C1 segment of cervical spinal cord (tissue), 14 donors: ENCODE data around the gene SIGLEC6.

Experiments
- DNase-seq, 14 donors: peaks; one replicate each; lab custom pipeline; 2025; lab: John Stamatoyannopoulos, UW

The SIGLEC6 gene

DNA sequence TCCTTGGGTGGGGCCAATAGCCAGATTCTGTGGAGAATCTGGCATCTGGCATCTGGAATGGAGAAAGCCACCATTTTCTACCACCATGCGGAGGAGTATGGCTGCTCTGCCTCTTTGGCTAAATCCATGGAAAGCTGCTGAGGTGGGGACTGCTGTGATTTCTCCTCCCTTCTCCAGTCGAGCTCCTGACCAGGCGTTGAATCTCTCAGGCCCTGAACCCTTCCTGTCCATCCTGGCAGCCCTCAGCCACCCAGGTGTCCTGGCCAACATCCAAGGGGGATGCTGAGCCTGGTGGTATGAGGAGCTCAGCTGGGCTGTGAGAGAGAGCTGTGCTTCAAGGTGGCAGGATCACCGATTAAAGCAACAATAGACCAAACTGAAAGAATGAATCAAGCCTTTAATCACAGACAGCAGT, 17.4 kb upstream of the SIGLEC6 start:
- DNase-seq: no peak

DNA sequence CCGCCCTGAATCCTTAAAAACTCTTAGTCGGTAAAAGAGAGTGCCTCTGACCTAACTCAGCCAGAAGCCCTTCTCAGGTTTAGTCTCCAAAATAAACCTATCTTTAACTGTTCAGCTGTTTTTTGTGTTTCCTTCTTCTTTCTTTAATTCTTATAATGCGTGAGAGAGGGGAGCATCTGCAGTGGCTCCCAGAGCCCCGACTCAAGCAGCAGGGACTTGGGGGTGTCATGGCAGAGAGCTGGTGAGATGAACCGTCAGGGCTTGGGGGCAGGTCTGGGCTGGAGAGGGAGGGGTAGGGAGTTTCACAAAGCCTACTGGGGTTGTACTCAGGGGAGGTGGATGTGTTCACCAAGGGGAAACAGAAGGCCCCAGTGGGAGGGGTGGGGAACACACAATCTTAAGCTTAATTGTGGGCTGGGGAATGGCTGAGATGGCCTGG, 16.8 kb upstream of the SIGLEC6 start:
- no peak for DNase-seq

DNA sequence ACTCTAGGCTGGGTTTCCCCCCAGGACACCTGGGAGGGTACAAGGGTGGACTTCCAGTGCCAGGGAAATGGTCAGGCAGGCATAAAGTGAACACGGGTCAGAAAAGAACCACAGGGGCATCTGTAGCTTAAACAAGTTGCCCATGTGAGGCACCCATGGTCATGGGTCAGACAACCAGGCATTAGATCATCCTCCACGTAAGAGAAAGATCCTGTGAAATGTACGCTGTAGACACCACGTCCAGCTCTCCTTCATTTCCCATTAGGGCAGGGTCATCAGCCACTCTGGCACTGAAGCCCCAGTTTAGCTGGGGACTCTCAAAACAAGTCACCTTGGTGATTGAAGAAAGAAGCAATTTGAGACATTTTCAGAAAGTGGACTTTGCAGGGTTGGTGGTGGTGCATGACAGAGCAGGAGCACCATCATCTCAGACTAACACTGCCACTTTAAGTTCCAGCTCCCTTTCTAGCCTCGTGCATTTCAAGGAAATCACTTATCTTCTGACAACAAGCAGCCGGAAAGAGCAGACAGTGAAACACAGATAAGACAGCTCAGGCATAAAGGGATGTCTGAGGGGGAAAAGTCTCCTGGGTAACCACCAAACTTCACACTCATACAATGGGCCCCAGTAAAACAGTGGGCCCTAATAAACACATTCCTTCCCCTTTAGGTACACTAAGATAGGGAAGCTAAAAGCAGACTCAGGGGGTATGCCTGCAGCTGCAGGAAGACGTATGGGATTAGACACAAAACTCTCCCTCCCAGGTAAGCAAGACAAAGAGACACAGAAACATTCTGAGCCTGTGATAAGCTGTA, 16.1 kb upstream of the SIGLEC6 start:
- DNase-seq: no peak

DNA sequence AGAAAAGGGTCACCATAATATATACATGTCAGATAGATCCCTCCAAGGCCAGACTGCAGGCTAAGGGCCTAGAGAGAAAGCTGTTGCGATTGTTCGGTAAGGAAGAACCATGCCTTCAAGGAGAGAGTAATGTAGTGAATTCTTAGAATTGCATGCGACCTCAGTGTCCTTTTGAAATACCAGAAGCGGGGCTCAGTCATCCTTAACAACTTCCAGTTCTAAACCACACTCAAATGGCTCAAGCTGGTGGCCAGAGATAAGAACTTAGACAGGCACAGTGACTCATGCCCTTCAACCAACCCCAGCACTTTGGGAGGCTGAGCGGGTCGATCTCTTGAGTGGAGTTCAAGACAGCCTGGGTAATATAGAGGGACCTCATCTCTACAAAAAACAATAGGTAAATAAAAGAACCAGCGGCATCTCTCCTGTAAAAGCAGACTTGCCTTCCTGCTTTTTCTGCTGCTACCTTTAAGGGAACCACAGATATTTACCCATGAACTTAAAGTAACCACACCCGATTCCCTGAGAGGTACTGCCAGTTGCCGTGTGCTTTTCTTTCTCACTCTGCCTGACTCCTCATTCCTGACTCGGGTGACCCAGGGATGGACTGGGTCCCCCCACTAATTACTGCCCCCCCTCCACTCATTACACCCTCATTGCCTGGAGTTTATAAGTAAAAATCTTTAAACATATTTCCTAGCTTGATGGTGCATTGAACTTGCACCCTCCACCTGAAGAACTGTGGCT, 15.4 kb upstream of the SIGLEC6 start:
- DNase-seq: no peak

DNA sequence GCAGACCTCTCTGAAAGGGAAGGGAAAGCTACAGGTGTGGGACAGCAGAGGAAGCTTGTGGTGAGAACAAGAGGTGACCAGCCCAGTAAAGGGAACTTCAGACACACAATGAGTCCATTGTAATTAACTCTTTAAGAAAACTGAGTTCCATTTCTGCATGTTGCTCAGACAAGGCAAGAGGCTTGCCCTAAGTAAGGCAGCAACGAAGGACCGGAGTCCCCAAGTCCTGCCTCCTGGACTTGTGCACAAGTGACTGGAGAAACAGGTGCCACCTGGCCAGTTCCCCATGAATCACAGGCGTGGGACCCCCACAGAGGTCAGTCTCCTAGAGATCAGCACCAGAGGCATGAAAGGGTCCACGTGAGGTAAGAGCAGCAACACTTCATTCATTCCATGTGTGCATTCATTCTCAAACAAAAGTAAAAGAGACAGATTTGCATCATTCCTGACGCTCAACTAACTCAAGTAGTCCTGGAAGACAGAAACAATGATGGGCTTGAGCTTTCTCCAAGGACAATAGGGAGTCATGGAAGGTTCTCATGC, 14.7 kb upstream of the SIGLEC6 start:
- no peak for DNase-seq

DNA sequence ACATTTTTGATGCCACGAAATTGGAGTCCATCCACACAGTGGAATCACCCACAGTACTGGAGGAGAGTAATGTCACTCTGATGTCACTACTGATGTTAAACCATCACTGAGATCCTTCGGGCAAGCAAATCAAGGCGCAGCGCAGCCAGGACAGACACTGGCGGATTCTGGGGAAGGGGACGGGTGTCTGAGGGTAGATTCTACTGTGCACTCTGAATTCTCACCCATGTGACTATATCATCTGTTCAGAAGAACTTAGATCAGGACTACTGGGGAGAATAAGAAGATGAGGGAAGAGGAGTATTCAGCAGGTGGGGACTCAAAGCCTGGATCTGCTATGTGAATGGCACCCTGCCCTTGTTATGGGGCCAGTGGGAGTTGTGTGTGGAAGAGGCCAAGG, 12.6 kb upstream of the SIGLEC6 start:
- no peak for DNase-seq

DNA sequence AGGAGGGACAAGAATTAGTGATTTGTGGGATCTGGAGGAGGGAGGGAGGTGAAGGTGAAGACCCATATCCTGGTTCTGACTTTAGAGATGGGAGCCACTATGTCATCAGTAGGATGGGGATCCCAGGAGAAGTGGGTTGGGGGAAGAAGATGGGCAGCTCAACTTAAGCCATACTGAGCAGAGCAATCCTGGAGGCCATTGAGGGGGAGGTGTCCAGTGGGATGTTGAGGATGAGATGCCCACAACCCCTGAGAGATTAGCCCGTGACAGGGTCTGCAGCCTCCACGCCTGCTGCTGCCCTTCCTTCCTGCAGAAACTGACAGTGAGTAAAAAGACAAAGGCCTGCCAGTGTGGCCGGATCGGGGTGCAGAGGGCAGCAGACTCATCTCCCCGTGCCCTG, 11.2 kb upstream of the SIGLEC6 start:
- no peak for DNase-seq

DNA sequence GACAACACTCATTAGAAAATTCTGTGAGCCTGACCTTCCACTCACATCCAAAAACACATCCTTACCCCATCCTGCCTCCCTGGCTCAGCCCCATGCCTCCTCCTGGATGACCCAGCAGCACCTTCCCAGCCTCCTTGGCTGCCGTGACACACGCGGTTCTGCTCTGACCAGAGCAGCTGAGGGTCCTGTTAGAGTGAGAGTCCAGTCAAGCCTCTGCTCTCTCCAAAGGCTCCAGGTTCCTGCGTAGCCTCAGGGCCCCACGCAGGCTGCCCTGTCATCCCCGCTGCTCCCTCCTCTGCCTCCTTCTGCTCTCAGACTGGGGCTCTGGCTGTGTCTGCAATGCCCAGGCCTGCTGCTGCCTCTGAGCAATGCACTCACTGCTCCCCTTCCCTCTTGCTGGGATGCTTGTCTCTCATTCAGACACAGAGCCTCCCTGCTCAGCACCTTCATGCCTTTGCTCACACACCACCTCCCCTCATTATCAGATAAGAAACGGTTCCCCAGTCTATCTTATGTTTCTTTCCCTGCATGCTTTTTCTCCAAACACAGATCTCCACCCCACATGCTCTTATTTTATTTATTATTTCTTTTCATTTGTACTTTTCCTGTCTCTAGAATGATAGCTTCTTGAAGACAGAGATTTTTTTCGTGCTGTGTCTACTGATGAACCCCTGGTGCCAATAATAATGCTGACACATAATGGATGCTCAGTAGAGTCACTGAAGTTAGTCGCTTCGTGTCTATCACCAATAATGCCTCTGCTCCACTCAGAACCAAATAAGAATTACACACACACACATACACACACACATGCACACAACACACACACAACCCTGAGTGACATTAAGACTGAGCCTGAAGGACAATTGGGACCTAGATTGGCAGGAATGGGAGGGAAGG, 10.2 kb upstream of the SIGLEC6 start:
- DNase-seq: no peak

DNA sequence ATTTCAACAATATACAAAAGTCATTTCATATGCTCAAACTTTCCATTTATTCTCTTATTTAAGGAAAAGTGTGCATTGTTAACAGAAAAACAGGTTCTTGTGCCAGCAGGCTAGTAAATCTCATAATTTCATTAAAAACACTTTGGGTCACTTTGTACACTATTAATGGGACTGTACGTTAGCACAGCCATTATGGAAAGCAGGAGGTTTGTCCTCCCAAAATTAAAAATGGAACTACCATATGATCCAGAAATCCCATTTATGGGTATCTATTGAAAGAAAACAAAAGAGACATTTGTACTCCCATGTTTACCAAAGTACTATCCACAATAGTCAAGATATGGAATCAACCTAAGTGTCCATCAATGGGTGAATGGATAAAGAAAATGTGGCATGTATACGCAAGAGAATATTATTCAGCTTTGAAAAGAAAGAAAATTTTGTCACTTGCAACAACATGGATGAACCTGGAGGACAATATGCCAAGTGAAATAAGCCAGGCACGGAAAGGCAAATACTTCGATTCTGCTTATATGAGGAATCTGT, 8.4 kb upstream of the SIGLEC6 start:
- no peak for DNase-seq

DNA sequence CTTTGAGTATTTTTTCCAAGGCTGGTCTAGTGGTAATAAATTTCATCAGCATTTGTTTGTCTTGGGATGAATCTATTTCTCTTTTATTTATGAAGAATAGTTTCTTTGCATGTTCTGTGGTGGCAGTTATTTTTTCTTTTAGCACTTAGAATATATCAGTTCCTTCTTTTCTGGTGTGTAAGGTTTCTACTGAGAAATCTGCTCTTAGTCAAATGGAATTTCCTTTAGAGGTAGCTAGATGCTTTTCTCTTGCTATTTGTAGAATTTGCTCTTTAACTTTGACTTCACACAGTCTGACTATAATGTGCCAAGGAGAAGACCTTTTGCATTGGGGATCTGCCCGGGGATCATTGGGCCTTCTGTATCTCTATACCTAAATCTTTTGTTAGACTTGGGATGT, 4.1 kb upstream of the SIGLEC6 start:
- DNase-seq: no peak

DNA sequence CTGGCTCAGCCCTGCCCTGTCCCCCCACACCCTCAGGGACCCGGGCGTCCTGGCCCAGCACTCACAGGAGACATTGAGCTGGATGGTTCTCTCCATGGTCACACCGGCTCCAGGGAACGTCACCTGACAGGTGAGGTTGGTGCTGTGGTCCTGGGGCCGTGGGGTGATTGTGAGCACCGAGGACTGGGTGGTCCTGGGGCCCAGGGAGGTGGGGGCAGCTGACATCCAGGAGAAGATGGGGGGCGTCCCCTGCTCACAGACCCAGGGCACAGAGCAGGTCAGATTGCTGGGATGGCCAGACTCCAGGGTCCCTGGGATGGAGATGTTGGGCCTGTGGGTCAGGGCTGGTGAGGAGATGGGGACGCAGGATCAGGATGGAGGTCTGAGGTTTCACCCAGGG, 854 bp downstream of the SIGLEC6 start:
- no peak for DNase-seq

DNA sequence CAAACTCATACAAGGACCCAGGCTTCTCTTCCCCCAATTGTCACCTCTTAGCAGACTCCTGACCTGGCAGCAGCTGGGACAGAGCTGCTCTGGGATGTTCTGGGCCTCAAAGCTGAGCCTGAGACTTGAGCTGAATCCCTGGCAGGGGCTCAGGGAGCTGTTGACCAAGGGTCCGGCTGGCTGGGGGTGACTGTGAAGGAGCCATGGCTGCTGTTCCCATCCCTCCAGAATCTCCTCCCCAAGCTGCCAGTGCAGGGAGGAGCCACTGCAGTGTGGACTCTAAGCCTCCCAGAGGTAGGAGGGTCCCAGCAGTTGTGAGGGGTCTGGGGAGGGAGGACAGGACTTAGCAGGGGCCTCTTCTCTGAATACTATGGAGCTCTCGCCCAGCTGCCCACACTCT, 2.2 kb downstream of the SIGLEC6 start:
- DNase-seq: no peak

DNA sequence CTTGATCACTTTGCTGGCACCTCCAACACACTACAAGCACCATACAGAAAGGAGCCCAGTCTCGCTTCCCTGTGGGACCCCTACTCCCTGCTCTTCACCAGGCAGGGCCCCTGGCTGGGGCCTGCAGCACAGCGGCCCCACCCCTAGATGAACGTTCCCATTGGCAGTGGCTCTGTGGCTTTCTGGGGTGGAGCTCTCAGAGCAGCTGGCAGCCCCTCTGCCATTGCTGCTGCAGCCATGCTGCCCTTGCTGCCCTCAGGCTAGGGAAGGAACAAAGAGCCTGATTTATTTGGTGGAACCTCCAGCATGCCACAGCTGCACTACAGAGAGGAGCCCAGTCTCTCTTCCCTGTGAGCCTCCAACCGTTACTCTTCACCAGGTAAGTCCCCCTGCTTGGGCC, 5.8 kb downstream of the SIGLEC6 start:
- DNase-seq: no peak

DNA sequence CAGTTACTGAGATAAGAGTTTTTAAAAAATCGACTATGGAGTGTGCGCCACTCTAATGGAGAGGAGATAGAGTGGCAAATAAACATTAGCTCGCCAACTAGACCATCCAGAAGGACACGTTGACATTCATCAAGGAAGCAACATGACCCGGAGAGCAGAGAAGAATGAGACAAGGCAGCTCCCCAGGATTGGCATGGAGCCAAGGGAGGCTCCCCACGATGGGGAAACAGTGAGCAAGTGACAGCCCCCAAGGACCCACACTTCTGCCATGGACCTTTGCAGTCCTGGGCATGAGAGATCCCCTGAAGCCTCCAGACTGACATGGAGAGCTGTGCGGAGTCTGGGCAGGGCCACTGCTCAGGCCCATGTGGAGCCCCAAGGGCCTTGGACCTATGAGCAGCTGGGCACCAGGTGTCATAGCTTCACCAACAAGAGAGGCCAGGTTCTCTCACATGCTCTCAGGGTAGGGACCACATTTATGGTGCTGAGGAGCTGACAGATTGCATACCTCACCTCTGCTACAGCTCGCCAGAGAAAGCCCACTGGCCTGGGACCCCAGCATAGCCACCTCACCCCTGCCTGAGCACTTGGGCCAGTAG, 6.7 kb downstream of the SIGLEC6 start:
- DNase-seq: no peak

DNA sequence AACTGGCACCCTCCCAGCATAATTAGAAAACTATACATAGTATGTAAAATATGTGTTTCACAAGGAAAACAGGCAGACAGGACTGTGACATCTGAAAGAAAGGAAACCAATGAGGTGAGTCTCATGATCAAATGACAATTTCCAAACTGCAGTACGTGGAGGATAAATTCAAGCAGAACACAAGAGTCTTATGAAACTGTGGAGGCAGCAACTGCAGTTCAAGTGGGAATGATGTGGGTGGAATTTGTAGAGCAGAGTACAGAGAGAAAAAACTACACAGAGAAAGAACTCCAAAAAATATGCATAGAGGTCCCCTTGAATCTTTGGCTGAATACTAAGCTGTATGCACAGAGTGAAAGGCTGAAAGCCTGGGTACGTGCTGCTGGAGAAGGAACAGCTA, 9.7 kb downstream of the SIGLEC6 start:
- no peak for DNase-seq

DNA sequence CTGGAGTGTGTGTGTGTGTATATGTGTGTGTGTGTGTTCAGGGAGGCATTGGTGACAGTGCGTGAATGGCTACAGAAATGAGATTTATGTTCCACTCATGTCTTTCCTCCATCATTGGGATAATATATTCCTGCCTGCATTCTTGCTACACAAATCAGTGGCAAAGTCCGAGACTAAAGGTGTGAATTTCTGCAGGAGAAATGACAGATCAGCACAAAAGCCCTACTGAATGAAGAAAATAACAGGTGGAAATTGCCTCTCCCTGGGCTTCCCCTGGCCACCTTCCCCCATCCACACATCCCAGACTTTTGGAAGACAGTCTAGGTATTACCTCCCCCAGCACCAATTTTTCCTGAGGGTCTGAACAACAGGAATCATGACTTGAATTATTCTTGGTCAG, 10.1 kb downstream of the SIGLEC6 start:
- no peak for DNase-seq

DNA sequence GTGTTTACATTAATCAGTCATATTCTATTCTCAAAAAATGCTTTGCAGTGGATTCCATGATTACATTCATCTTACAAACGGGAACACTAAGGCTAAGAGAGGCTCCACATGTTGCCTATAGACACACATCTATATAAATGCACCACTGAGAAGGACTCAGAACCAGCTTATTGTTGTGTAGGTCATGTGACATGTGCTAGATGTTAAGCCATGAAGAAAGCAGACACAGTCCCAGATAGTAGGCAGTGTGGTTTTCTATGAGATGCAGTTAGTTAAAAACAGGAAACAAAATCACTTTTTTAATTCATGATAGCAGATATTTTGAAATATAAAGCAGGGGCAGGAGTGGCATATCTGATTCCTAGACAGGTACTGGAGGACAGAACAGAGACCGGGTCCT, 10.7 kb downstream of the SIGLEC6 start:
- no peak for DNase-seq

DNA sequence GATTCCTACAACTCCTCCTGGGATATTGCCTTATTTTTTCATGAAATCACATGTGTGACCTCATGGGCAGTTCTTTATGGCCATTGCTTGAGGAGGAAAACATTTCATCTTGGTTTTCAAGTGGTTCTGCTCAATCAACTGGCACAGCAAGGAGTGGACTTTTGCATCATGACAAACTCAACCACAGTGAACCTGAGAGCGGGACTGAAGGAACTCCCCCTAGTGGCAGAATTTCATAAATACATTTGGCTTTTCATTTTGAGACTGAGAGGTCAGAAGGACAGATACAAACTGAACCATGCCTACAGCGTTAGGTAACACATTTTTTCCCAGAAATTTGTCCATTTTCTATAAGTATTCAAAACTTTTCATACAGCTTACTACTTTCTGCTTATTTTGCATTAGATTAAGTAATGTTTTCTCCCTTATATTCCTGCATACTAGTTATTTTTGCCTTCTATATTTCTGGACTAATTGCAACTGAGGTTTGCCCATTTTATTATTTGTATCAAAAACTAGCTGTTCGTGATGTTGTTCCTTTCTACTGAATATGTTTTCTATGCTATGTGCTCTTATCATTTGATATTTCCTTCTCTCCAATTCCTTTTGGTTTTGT, 16.5 kb downstream of the SIGLEC6 start:
- peak in 1 of 14 donors; percentile 9 for DNase-seq

DNA sequence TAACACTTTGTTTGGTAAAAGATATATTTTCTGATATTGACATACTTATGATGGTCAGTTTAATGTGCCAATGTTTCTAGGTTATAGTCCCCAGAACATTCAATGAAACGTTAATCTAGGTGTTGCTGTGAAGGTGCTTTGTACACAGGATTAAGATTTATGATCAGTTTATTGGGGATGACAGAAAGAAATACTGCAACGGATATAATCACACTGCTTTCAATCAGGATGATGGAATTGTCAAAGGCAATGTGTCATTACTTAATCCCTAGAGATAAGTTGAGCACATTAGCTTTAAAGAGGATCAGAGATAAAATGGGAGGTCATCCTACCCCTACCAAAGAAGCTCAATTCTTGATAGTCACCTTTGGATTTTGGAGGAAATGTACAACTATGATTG, 17.5 kb downstream of the SIGLEC6 start:
- no peak for DNase-seq

DNA sequence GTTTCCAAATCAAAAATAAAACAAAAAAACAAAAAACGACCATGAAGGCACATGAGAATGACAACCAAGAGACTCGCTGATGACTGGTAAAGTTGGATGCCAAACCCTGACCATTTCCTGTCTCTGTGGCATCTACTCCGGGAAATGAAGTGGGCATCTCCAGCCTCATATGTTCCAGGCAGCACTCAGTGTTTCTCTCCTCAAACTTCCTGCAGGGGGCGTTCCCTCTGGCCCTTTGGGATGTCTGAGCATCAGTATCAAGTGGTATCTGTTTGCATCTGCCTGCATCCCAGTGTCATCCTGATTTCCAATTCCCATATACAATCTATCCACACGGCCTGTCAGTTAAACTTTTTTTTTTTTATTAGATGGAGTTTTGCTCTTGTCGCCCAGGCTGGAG, 20.1 kb downstream of the SIGLEC6 start:
- no peak for DNase-seq
